Measurements from ENCODE around the gene SEPSECS. TPM values are rescaled to one million over a fixed set of nuclear protein-coding genes. Genes with fewer than 3 reads are reported as not detected.

The SEPSECS gene
- total and polyA plus RNA-seq, 2 of the 13 experiments (the other 11 are each of a cell fraction or from before 2014, with no cell fraction given), result 9.4 to 14.3 TPM

- TF ChIP-seq RBFOX2 (IDR thresholded peaks at IDR 0.05; ENCODE audit: low read depth, low read length) (no peak), ZNF773 (CRISPR knock-in tag; IDR thresholded peaks at IDR 0.05; ENCODE audit: borderline replicate concordance) (no peak), FOXK1 (CRISPR knock-in tag; IDR thresholded peaks at IDR 0.05; ENCODE audit: borderline replicate concordance, low read depth) (peak; percentile 88; the same call in 1 of the 2 replicates), CBX5 (CRISPR knock-in tag; IDR thresholded peaks at IDR 0.05; ENCODE audit: borderline replicate concordance) (no peak), POLR2G (IDR thresholded peaks at IDR 0.05; ENCODE audit: low read depth, low read length) (no peak), CEBPB (IDR thresholded peaks at IDR 0.05; ENCODE audit: borderline replicate concordance, low read depth, low read length) (no peak), ZNF10 (CRISPR knock-in tag; IDR thresholded peaks at IDR 0.05; ENCODE audit: borderline replicate concordance, low read depth) (no peak), ASH2L (IDR thresholded peaks at IDR 0.05; ENCODE audit: insufficient read length, low read depth, low read length) (peak; percentile 38), ZNF713 (CRISPR knock-in tag; IDR thresholded peaks at IDR 0.05) (no peak), E2F2 (CRISPR knock-in tag; IDR thresholded peaks at IDR 0.05; ENCODE audit: borderline replicate concordance) (no peak), RAD21 (CRISPR knock-in tag; IDR thresholded peaks at IDR 0.05) (no peak), ATF4 (CRISPR knock-in tag; IDR thresholded peaks at IDR 0.05) (no peak)
- TF ChIP-seq, protein P1, sequence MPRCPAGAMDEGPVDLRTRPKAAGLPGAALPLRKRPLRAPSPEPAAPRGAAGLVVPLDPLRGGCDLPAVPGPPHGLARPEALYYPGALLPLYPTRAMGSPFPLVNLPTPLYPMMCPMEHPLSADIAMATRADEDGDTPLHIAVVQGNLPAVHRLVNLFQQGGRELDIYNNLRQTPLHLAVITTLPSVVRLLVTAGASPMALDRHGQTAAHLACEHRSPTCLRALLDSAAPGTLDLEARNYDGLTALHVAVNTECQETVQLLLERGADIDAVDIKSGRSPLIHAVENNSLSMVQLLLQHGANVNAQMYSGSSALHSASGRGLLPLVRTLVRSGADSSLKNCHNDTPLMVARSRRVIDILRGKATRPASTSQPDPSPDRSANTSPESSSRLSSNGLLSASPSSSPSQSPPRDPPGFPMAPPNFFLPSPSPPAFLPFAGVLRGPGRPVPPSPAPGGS (CRISPR knock-in tag; IDR thresholded peaks at IDR 0.05), result no peak
- TF ChIP-seq, protein P2, sequence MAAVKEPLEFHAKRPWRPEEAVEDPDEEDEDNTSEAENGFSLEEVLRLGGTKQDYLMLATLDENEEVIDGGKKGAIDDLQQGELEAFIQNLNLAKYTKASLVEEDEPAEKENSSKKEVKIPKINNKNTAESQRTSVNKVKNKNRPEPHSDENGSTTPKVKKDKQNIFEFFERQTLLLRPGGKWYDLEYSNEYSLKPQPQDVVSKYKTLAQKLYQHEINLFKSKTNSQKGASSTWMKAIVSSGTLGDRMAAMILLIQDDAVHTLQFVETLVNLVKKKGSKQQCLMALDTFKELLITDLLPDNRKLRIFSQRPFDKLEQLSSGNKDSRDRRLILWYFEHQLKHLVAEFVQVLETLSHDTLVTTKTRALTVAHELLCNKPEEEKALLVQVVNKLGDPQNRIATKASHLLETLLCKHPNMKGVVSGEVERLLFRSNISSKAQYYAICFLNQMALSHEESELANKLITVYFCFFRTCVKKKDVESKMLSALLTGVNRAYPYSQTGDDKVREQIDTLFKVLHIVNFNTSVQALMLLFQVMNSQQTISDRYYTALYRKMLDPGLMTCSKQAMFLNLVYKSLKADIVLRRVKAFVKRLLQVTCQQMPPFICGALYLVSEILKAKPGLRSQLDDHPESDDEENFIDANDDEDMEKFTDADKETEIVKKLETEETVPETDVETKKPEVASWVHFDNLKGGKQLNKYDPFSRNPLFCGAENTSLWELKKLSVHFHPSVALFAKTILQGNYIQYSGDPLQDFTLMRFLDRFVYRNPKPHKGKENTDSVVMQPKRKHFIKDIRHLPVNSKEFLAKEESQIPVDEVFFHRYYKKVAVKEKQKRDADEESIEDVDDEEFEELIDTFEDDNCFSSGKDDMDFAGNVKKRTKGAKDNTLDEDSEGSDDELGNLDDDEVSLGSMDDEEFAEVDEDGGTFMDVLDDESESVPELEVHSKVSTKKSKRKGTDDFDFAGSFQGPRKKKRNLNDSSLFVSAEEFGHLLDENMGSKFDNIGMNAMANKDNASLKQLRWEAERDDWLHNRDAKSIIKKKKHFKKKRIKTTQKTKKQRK (IDR thresholded peaks at IDR 0.05; ENCODE audit: low read length), result no peak
Observed at GRCh38 chr4:25178838-25179261, 18.6 kb upstream of the SEPSECS start (continued).
